GM12878 (cell line): ENCODE measurements around the gene MEIS1.

Experiments
- EP300 ChIP-seq, 2 experiments: fragments of 150-350 bp in 1 of 2; IDR thresholded peaks; 2 replicates each; pipeline ENCODE4 v1.6.1; 2011 to 2012; ENCODE audit warnings: low read depth in 2 of 2, low read length in 2 of 2, borderline replicate concordance in 1 of 2, improper control_type of control experiment in 1 of 2, inconsistent platforms in 1 of 2; ENCODE audit not compliant: control insufficient read depth in 1 of 2
- EZH2 ChIP-seq: IDR thresholded peaks from 2 replicates; pipeline ENCODE4 v1.6.1; 2012; ENCODE audit warnings: low read depth, mild to moderate bottlenecking, control low read depth, inconsistent platforms, low read length, borderline replicate concordance; ENCODE audit not compliant: control insufficient read depth
- JUNB ChIP-seq: IDR thresholded peaks from 2 replicates; pipeline ENCODE4 v1.6.1; 2016; ENCODE audit warnings: antibody characterized with exemption, mild to moderate bottlenecking
- MTA2 ChIP-seq: fragments of 450-650 bp; IDR thresholded peaks from 2 replicates; pipeline ENCODE4 v1.6.1; 2016; ENCODE audit warnings: low read depth, mild to moderate bottlenecking, moderate library complexity
- PML ChIP-seq: IDR thresholded peaks from 2 replicates; pipeline ENCODE4 v1.6.1; 2012; ENCODE audit warnings: low read length, inconsistent platforms
- POLR2A ChIP-seq: IDR thresholded peaks from 2 replicates; pipeline ENCODE4 v1.6.1; 2011; ENCODE audit warnings: low read depth, mild to moderate bottlenecking, low read length
- POLR2AphosphoS5 ChIP-seq: IDR thresholded peaks from 2 replicates; pipeline ENCODE4 v1.6.1; 2011; ENCODE audit warnings: mild to moderate bottlenecking, low read length, inconsistent platforms
- RELA ChIP-seq: fragments of 450-650 bp; IDR thresholded peaks from 2 replicates; pipeline ENCODE4 v1.8.0; 2014; ENCODE audit warnings: borderline replicate concordance; ENCODE audit not compliant: partially characterized antibody
- TF ChIP-seq, protein P1 (sequence below), 3 experiments: IDR thresholded peaks in 2 of 3; conservative IDR thresholded peaks in 1 of 3; 2 replicates each; pipeline ENCODE4 v1.5.1; 2011; ENCODE audit warnings: low read depth in 3 of 3, low read length in 3 of 3, mild to moderate bottlenecking in 3 of 3, control low read depth in 2 of 3, moderate library complexity in 2 of 3, inconsistent platforms in 1 of 3, mixed read lengths in 1 of 3; ENCODE audit not compliant: control insufficient read depth in 2 of 3, insufficient read depth in 1 of 3; ENCODE audit errors: extremely low read depth in 1 of 3
- TF ChIP-seq, protein P2 (sequence below): IDR thresholded peaks from 2 replicates; pipeline ENCODE4 v1.6.1; 2011; ENCODE audit warnings: borderline replicate concordance, low read depth, mild to moderate bottlenecking, moderate library complexity, low read length; ENCODE audit not compliant: insufficient read depth, poor library complexity, severe bottlenecking
- TF ChIP-seq, protein P3 (sequence below): IDR thresholded peaks from 2 replicates; pipeline ENCODE4 v1.6.1; 2011; ENCODE audit warnings: low read depth, low read length, improper control_type of control experiment, borderline replicate concordance
- TF ChIP-seq, protein P4 (sequence below): IDR thresholded peaks from 2 replicates; pipeline ENCODE4 v1.6.1; 2012; ENCODE audit warnings: low read depth, low read length, improper control_type of control experiment
- TF ChIP-seq, protein P5 (sequence below): IDR thresholded peaks from 2 replicates; pipeline ENCODE4 v1.6.1; 2012; ENCODE audit warnings: low read depth, low read length, improper control_type of control experiment

DNA sequence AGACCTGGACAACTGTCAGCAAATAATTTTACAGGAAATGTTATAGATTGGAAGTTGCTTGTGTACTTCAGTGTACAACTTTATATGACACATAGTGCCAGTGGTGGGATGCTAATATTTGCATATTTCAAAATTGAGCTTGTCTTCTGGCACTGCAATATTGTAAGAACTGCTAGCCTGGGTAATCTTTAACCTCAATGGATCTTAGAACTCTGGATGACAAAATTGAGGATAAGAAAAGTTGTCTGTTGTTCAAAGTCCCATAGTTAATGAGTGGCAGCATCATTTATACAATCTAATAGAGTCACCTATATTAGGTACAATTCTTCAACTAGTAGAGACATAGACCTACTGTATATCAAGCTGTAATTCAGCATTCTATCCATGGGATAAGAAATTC, 110.3 kb downstream of the MEIS1 start:
- TF ChIP-seq, protein P1, sequence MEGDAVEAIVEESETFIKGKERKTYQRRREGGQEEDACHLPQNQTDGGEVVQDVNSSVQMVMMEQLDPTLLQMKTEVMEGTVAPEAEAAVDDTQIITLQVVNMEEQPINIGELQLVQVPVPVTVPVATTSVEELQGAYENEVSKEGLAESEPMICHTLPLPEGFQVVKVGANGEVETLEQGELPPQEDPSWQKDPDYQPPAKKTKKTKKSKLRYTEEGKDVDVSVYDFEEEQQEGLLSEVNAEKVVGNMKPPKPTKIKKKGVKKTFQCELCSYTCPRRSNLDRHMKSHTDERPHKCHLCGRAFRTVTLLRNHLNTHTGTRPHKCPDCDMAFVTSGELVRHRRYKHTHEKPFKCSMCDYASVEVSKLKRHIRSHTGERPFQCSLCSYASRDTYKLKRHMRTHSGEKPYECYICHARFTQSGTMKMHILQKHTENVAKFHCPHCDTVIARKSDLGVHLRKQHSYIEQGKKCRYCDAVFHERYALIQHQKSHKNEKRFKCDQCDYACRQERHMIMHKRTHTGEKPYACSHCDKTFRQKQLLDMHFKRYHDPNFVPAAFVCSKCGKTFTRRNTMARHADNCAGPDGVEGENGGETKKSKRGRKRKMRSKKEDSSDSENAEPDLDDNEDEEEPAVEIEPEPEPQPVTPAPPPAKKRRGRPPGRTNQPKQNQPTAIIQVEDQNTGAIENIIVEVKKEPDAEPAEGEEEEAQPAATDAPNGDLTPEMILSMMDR (IDR thresholded peaks at IDR 0.05 in 2 of 3, conservative IDR thresholded peaks at IDR 0.05 in 1 of 3; ENCODE audit: control insufficient read depth in 2 of 3, extremely low read depth in 1 of 3, insufficient read depth in 1 of 3, low read depth in 3 of 3, low read length in 3 of 3) = no peak
- TF ChIP-seq EP300 (IDR thresholded peaks at IDR 0.05; ENCODE audit: borderline replicate concordance in 1 of 2, control insufficient read depth in 1 of 2, low read depth in 2 of 2, low read length in 2 of 2) (no peak), EZH2 (no peak), POLR2AphosphoS5 (no peak), MTA2 (no peak), POLR2A (no peak), PML (no peak), RELA (no peak), JUNB (no peak)
- TF ChIP-seq, protein P2, sequence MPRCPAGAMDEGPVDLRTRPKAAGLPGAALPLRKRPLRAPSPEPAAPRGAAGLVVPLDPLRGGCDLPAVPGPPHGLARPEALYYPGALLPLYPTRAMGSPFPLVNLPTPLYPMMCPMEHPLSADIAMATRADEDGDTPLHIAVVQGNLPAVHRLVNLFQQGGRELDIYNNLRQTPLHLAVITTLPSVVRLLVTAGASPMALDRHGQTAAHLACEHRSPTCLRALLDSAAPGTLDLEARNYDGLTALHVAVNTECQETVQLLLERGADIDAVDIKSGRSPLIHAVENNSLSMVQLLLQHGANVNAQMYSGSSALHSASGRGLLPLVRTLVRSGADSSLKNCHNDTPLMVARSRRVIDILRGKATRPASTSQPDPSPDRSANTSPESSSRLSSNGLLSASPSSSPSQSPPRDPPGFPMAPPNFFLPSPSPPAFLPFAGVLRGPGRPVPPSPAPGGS = no peak
- TF ChIP-seq, protein P3, sequence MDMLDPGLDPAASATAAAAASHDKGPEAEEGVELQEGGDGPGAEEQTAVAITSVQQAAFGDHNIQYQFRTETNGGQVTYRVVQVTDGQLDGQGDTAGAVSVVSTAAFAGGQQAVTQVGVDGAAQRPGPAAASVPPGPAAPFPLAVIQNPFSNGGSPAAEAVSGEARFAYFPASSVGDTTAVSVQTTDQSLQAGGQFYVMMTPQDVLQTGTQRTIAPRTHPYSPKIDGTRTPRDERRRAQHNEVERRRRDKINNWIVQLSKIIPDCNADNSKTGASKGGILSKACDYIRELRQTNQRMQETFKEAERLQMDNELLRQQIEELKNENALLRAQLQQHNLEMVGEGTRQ = no peak
- TF ChIP-seq, protein P4, sequence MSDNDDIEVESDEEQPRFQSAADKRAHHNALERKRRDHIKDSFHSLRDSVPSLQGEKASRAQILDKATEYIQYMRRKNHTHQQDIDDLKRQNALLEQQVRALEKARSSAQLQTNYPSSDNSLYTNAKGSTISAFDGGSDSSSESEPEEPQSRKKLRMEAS = no peak
- TF ChIP-seq, protein P5, sequence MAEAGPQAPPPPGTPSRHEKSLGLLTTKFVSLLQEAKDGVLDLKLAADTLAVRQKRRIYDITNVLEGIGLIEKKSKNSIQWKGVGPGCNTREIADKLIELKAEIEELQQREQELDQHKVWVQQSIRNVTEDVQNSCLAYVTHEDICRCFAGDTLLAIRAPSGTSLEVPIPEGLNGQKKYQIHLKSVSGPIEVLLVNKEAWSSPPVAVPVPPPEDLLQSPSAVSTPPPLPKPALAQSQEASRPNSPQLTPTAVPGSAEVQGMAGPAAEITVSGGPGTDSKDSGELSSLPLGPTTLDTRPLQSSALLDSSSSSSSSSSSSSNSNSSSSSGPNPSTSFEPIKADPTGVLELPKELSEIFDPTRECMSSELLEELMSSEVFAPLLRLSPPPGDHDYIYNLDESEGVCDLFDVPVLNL = no peak
